SH-SY5Y (cell line): ENCODE results near the gene LAIR2.

Experiments
- GATA2 ChIP-seq: IDR thresholded peaks from 2 replicates; pipeline ENCODE4 v1.6.1; 2011; ENCODE audit warnings: mild to moderate bottlenecking, low read depth, low read length
- GATA3 ChIP-seq: IDR thresholded peaks from 2 replicates; pipeline ENCODE4 v1.6.1; 2011; ENCODE audit warnings: low read depth, mild to moderate bottlenecking, low read length, moderate library complexity

- TF ChIP-seq GATA2 (no peak), GATA3 (no peak)
Measured at GRCh38 chr19:54470991-54471782, 31.4 kb upstream of the LAIR2 start.
